ENCODE measurements around the gene CORO1A.

The CORO1A gene

GRCh38 chr16:30183233-30184095 lies at the start of gene CORO1A:
TSS of gene CORO1A (plus strand) at chr16:30183602. CDS start at chr16:30185210, 1,608 bp downstream.
- Histone ChIP-seq H3K27me3 (ENCODE audit: insufficient read depth, poor library complexity, severe bottlenecking) (no peaks in the 10 kb centered on the region), H3K4me1 (ENCODE audit: insufficient read depth, poor library complexity, severe bottlenecking) (no peaks in the 10 kb centered on the region), H3K9me3 (ENCODE audit: severe bottlenecking) (no peaks in the 10 kb centered on the region), H3K4me3 (ENCODE audit: severe bottlenecking) (peak within 1 kb of the TSS; percentile 47), H3K27ac (ENCODE audit: poor library complexity, severe bottlenecking) (peak within 1 kb of the TSS; percentile 11), H3K36me3 (ENCODE audit: low read depth) (peaks cover 6% of the 10 kb centered on the region)
- peak; percentile 81 for DNase-seq (ENCODE audit: low spot score)
- peak; percentile 89 for ATAC-seq (ENCODE audit: low read depth)
- no peak for TF ChIP-seq CTCF (IDR thresholded peaks at IDR 0.05; ENCODE audit: poor library complexity, severe bottlenecking)

- ATAC-seq (ENCODE audit: low read depth) (no peak), DNase-seq (ENCODE audit: low spot score) (no peak)
- no peaks in the 10 kb centered on the region for H3K4me1 ChIP-seq (ENCODE audit: insufficient read depth, poor library complexity, severe bottlenecking)
- no peaks in the 10 kb centered on the region for H3K9me3 ChIP-seq (ENCODE audit: severe bottlenecking)
- H3K4me3 ChIP-seq (ENCODE audit: severe bottlenecking), result no peak overlapping the region
- H3K27ac ChIP-seq (ENCODE audit: poor library complexity, severe bottlenecking), result no peak overlapping the region
- TF ChIP-seq CTCF (IDR thresholded peaks at IDR 0.05; ENCODE audit: poor library complexity, severe bottlenecking), result no peak
- H3K36me3 ChIP-seq (ENCODE audit: low read depth), result no peaks in the 10 kb centered on the region
- H3K27me3 ChIP-seq (ENCODE audit: insufficient read depth, poor library complexity, severe bottlenecking), result no peaks in the 10 kb centered on the region
Observed at GRCh38 chr16:30136971-30137605, 46.3 kb upstream of the CORO1A start.

GRCh38 chr16:30137897-30138296 lies 45.5 kb upstream of the CORO1A start:
- Histone ChIP-seq H3K9me3 (ENCODE audit: severe bottlenecking) (no peaks in the 10 kb centered on the region), H3K36me3 (ENCODE audit: low read depth) (no peaks in the 10 kb centered on the region), H3K27me3 (ENCODE audit: insufficient read depth, poor library complexity, severe bottlenecking) (no peaks in the 10 kb centered on the region), H3K4me3 (ENCODE audit: severe bottlenecking) (no peak overlapping the region), H3K27ac (ENCODE audit: poor library complexity, severe bottlenecking) (no peak overlapping the region), H3K4me1 (ENCODE audit: insufficient read depth, poor library complexity, severe bottlenecking) (no peaks in the 10 kb centered on the region)
- no peak for ATAC-seq (ENCODE audit: low read depth)
- no peak for DNase-seq (ENCODE audit: low spot score)
- TF ChIP-seq CTCF (IDR thresholded peaks at IDR 0.05; ENCODE audit: poor library complexity, severe bottlenecking), result no peak

GRCh38 chr16:30139583-30140481 lies 43.6 kb upstream of the CORO1A start:
- Histone ChIP-seq H3K36me3 (ENCODE audit: low read depth) (no peaks in the 10 kb centered on the region), H3K9me3 (ENCODE audit: severe bottlenecking) (no peaks in the 10 kb centered on the region), H3K4me3 (ENCODE audit: severe bottlenecking) (no peak overlapping the region), H3K27me3 (ENCODE audit: insufficient read depth, poor library complexity, severe bottlenecking) (no peaks in the 10 kb centered on the region), H3K4me1 (ENCODE audit: insufficient read depth, poor library complexity, severe bottlenecking) (no peaks in the 10 kb centered on the region), H3K27ac (ENCODE audit: poor library complexity, severe bottlenecking) (no peak overlapping the region)
- no peak for TF ChIP-seq CTCF (IDR thresholded peaks at IDR 0.05; ENCODE audit: poor library complexity, severe bottlenecking)
- DNase-seq (ENCODE audit: low spot score), result no peak
- ATAC-seq (ENCODE audit: low read depth), result no peak

Data from RWPE2 (cell line).